Panc1 (cell line): ENCODE measurements around the gene SDK2.

Source experiments
- POLR2AphosphoS5 ChIP-seq: IDR thresholded peaks from 2 replicates; pipeline ENCODE4 v1.6.1; 2012; ENCODE audit warnings: mild to moderate bottlenecking, low read depth, low read length, moderate library complexity
- SIN3A ChIP-seq: IDR thresholded peaks from 2 replicates; pipeline ENCODE4 v1.6.1; 2012; ENCODE audit warnings: low read depth, mild to moderate bottlenecking, low read length, moderate library complexity, borderline replicate concordance; ENCODE audit not compliant: insufficient read depth
- TCF7L2 ChIP-seq: IDR thresholded peaks from 2 replicates; pipeline ENCODE4 v1.6.1; 2011; ENCODE audit warnings: mild to moderate bottlenecking, low read depth, low read length, inconsistent platforms
- TF ChIP-seq, protein P1 (sequence below): fragments of 450-650 bp; IDR thresholded peaks from 2 replicates; pipeline ENCODE4 v1.5.1; 2017; ENCODE audit warnings: mild to moderate bottlenecking

DNA sequence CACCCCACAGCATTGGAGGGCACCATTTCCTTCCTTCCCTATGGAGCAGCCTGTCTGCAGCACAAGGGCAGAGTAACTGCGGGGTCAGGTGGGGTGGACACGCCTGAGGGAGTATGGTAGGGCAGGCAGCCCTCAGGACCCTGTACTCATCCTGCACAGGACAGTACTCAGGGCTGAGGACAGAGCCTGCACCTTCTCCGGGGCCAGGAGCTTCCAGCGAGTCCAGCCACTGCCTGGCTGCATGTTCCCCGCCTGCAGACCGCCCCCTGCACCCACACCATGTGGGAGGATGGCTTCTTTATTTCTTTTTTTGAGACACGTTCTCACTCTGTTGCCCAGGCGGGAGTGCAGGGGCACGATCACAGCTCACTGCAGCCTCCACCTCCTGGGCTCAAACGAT, 284.9 kb downstream of the SDK2 start:
- no peak for TF ChIP-seq POLR2AphosphoS5
- TF ChIP-seq, protein P1, sequence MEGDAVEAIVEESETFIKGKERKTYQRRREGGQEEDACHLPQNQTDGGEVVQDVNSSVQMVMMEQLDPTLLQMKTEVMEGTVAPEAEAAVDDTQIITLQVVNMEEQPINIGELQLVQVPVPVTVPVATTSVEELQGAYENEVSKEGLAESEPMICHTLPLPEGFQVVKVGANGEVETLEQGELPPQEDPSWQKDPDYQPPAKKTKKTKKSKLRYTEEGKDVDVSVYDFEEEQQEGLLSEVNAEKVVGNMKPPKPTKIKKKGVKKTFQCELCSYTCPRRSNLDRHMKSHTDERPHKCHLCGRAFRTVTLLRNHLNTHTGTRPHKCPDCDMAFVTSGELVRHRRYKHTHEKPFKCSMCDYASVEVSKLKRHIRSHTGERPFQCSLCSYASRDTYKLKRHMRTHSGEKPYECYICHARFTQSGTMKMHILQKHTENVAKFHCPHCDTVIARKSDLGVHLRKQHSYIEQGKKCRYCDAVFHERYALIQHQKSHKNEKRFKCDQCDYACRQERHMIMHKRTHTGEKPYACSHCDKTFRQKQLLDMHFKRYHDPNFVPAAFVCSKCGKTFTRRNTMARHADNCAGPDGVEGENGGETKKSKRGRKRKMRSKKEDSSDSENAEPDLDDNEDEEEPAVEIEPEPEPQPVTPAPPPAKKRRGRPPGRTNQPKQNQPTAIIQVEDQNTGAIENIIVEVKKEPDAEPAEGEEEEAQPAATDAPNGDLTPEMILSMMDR: no peak
- TF ChIP-seq SIN3A: no peak
- TF ChIP-seq TCF7L2: no peak
